ENCODE measurements around the gene FGF14.

Gene FGF14

DNA sequence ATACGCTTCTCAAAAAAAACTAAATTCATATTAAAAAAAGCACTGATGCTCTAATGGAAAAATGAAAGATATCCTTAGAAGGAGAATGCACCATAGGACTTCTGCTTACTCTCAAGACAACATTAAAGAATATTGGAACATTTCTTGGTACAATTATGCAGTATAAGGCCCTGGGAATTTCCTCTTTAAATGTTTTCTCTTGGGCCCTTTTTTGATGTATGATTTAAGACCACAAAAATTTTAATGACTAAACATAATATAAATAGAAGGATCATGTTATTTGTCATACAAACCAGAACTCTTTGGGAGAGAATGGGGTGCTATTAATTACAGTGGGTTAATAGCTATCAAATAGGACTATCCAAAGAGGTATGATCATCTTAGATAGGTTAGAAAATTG, 403.7 kb downstream of the FGF14 start:
- Histone ChIP-seq H3K27ac (no peak overlapping the region), H3K4me3 (no peak overlapping the region)
- TF ChIP-seq, protein P1, sequence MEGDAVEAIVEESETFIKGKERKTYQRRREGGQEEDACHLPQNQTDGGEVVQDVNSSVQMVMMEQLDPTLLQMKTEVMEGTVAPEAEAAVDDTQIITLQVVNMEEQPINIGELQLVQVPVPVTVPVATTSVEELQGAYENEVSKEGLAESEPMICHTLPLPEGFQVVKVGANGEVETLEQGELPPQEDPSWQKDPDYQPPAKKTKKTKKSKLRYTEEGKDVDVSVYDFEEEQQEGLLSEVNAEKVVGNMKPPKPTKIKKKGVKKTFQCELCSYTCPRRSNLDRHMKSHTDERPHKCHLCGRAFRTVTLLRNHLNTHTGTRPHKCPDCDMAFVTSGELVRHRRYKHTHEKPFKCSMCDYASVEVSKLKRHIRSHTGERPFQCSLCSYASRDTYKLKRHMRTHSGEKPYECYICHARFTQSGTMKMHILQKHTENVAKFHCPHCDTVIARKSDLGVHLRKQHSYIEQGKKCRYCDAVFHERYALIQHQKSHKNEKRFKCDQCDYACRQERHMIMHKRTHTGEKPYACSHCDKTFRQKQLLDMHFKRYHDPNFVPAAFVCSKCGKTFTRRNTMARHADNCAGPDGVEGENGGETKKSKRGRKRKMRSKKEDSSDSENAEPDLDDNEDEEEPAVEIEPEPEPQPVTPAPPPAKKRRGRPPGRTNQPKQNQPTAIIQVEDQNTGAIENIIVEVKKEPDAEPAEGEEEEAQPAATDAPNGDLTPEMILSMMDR (IDR thresholded peaks at IDR 0.05) = no peak
- no peak for DNase-seq (ENCODE audit: low spot score)

DNA sequence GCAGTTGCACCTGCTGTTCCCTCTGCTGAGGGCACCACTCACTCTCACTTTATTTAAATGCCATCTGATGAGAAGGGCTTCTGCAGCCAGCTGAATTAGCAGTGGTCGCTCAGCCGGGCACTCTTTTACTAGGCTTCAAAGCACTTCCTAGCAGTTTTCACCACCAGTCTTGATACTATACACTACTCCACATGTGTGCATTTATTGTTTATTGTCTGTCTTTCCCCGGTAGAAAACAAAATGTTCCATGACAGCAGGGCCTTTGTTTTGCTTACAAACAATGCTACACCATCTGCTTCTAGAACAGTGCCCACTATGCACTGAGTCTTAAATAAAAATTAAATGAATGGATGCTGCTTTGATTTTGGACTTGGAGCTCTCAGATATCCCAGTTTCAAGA, 404.9 kb downstream of the FGF14 start:
- no peak overlapping the region for H3K27ac ChIP-seq
- no peak overlapping the region for H3K4me3 ChIP-seq
- TF ChIP-seq, protein P1 (IDR thresholded peaks at IDR 0.05) = no peak
- DNase-seq (ENCODE audit: low spot score) = no peak

DNA sequence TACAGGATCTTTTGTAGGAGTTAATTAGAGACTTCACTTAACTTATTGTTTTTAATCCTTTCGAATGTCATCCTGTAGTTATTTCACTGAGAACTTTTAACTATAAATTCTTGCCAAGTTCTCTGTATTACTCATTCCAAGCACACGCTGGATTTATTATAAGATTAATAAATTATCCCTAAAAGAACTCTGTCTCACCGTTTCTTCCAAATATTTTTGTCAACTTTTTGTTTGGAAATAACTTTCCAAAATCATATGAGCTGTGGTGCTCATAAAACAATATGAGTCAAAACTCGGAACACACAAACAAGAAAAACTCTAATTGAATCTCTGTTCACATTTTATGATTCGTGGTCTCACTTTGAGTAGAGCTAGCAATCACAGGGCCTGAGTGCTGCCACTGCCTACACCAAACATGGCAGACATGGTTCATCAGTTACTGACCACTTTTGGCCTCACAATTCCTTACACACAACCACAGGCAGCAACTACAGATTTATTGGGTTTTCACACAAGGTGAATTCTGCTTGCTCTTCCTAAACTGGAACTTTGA, 412.0 kb downstream of the FGF14 start:
- TF ChIP-seq, protein P1 (IDR thresholded peaks at IDR 0.05) = no peak
- DNase-seq (ENCODE audit: low spot score) = no peak
- Histone ChIP-seq H3K27ac (no peak overlapping the region), H3K4me3 (no peak overlapping the region)

DNA sequence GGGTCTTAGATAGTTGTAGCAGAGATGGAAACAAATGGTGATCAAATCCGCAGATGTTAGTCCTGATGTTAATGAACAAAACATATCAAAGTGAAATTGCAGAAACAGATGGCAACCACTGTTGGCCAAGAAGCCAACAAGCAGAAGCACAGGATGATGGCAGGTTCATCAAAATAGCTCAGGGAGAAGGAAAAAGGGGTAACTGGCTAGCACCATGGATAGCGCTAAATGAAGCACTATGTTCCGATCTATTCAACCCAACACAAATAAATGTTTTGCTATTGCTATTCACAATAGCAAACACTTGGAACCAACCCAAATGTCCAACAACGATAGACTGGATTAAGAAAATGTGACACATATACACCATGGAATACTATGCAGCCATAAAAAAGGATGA, 413.7 kb downstream of the FGF14 start:
- TF ChIP-seq, protein P1 (IDR thresholded peaks at IDR 0.05) = no peak
- Histone ChIP-seq H3K27ac (no peak overlapping the region), H3K4me3 (no peak overlapping the region)
- DNase-seq (ENCODE audit: low spot score) = no peak

DNA sequence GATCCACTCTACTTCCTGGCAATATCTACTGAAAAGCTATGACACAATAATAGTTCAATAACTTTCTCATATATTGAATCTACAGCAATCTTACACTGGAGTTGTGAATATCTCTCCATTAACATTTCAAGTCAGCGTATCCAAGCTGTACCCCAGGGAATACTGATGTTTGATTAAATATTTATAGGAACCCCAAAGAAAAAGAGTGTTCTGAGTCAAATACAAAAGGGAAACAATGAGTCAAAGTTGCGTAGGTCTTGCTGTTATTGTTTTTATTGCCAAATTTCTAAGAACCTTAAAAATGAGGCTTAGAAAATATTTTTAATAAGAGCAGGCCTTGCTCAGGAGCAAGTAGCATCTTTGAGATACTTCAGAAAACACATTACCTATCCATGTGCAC, 415.5 kb downstream of the FGF14 start:
- no peak overlapping the region for H3K27ac ChIP-seq
- H3K4me3 ChIP-seq = no peak overlapping the region
- TF ChIP-seq, protein P1 (IDR thresholded peaks at IDR 0.05) = no peak
- no peak for DNase-seq (ENCODE audit: low spot score)

DNA sequence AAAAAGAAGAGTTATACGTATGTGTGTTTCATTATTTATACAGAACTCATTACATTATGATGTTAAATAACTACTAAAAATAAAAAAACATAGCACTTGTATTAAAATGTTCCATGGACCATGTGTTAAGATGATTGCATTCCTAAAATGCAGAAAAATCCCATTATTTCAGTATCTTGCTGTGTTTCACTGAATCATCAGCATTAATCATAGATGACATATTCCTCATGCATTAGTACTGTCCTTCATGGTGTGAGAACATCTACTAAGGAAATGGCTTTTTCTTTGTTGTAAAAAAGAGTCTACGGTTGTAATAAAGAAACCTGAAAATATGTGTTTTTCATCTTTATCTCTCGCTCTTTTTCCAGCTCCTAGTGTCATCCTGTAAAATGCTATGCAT, 416.5 kb downstream of the FGF14 start:
- H3K27ac ChIP-seq = no peak overlapping the region
- H3K4me3 ChIP-seq = no peak overlapping the region
- no peak for DNase-seq (ENCODE audit: low spot score)
- TF ChIP-seq, protein P1 (IDR thresholded peaks at IDR 0.05) = no peak

DNA sequence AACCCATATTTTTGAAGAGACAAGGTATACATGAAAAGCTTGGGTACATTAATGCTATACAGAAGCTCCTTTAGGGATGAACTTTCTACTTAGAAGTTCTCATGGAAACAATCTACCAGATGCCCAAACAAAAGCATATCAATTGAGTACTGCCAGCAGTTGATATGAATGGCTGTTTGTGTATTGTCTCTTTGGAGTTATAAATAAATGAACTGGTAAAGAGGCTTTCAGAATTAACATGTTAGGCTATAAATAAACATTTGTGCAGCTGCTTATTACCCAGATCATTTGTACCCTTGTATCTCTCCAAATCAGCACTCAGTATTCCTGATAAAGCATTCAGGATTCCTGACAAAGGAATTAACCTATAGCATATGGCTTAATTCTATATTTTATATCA, 418.9 kb downstream of the FGF14 start:
- no peak for DNase-seq (ENCODE audit: low spot score)
- Histone ChIP-seq H3K4me3 (no peak overlapping the region), H3K27ac (no peak overlapping the region)
- TF ChIP-seq, protein P1 (IDR thresholded peaks at IDR 0.05) = no peak

Measured in coronary artery (tissue), 2 donors.